Retinal pigment epithelial cell (primary cell): ENCODE data around the gene HOXC10.

ENCODE experiments used
- DNase-seq: peaks from one replicate; pipeline ENCODE4 v3.0.0-alpha.2; 2010; ENCODE audit warnings: low read depth
- H3K4me3 ChIP-seq: 2 replicates; pipeline ENCODE4 v1.5.1; 2011; ENCODE audit warnings: mild to moderate bottlenecking, low read length, control low read depth, moderate library complexity
- CTCF ChIP-seq: conservative IDR thresholded peaks from 2 replicates; pipeline ENCODE4 v1.5.1; 2011; ENCODE audit warnings: low read depth, low read length, control low read depth, inconsistent platforms

Gene HOXC10

DNA sequence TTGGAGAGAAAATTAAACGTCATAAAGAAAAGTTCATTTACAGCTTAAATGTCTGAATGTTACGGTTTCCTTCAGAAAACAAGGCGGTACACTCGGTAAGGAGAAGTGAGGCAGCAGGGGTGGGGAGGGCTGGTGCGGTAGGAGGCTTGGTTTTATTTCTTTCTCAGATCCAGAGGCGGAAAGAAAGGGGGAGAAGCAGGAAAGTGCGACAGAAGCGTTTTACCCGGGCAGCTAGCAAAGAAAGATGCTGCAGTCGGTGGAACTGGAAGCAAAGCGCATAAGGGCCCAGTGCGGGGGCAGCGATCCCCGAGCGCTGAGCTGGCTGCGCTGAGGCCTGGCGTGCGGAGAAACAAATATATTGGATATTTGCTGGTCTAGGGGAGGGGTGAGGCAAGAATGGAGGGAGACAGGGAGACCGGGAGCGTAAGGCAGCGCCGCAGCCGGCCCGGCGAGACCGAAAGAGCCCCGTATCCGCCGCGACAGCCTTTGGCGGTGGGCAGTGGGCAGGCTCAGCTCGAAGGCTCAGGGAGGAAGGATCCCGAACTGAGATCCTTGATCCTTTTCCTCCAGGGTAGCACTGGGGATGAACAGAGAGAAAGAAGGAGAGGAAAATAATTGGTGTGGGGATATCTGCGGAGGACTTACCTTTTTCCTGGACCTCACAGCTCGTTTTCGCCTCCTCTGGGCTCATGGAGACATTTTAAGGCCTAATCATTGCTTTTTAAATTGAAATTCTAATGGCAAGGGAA lies 18.4 kb upstream of the HOXC10 start:
- DNase-seq: no peak
- H3K4me3 ChIP-seq: no peak overlapping the region
- no peak for TF ChIP-seq CTCF

GRCh38 chr12:53967421-53967925 lies 17.5 kb upstream of the HOXC10 start:
- no peak for DNase-seq
- TF ChIP-seq CTCF: no peak
- H3K4me3 ChIP-seq: no peak overlapping the region

DNA sequence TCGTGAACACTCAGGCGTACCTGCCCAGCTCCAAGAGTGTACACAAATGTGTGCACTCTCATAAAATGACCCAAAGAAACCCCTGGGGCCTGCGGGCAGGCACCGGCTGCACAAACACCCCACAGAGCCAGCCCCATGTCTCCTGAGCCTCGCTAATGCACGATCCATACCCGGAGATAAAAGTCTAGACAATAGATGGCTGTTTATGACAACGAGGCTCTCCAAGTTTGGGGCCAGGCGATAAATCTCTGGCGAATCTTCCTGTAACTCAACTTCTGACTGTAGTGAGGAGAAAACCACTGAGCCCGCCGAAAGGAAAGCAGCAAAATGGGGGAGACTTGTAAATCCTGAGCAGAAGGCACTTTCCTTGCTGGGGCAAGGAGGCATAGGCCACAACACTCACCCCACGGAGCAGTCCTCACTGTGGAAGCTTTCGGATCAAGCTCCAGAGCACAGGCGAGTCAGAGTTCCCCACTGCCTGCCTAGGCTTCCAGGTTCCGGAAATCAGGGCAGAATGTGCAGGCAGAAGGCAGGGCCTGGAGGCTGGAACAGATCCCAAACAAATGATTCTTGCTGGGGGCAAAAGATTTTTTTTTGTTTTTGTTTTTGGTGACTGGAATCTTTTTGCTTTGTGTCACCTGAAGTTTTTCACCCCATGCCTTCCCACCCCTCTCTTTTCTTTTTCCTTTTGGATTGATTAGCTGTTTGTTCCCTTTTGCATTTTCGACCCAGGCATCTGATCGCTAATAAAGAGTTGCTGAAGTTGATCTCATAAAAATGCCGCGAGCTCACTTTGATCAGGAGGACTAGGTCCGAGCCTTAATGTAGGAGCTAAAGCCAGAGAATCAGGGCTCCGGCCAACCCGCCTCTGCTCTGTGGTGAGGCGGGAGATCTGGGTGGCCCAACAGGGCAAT lies 16.5 kb upstream of the HOXC10 start:
- H3K4me3 ChIP-seq: no peak overlapping the region
- no peak for TF ChIP-seq CTCF
- no peak for DNase-seq

DNA sequence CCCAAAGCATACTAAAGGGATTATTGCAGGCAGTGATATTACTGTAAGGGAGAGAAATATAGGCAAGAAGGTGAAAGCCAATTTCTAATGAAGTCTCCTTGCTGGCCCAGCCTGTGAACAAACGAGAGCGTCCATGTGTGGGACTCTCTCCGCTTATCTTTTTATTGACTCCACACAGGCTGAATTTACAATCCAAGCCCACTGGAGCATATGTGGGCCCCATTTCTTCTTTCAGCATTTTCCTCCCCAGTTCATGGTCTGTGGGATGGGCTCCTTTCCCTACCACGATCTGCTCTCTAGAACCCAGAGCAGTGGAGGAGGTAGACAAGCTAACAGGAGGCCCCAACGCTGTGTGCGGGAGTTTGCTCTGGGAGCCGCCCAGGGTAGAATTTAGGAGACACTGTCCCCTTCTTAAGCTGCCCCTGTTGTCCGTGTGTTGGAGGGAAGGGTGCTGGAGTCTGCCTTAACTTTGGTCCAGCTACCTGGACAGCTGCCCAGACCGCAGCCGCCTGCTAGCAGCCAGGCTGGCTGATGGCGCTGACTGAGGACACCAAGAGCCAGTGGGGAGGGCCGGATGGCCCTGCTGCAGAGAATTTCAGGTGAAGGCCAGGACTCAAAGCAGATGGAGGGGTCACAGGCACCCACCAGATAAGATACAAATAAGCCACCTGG lies 15.2 kb upstream of the HOXC10 start:
- H3K4me3 ChIP-seq: no peak overlapping the region
- no peak for TF ChIP-seq CTCF
- DNase-seq: no peak

DNA sequence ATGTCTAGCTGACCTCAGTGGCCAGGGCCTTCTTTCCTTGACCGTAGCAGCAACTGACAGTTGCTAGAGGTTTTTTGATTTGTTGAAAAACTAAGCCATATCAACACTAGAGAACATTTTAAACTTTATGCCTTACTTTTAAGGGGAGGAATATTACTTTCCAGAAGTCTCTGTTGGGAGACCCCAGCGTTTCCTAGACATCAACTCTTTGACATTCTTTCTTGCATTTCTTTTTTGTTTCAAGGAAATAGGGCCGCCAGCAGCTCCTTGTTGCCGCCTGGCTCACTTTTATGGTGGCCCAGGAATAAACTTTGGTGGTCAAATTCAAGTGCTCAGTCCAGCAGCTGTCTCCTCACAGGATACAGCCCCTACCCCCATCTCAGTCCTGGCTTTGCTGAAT lies 14.5 kb upstream of the HOXC10 start:
- TF ChIP-seq CTCF: no peak
- DNase-seq: no peak

DNA sequence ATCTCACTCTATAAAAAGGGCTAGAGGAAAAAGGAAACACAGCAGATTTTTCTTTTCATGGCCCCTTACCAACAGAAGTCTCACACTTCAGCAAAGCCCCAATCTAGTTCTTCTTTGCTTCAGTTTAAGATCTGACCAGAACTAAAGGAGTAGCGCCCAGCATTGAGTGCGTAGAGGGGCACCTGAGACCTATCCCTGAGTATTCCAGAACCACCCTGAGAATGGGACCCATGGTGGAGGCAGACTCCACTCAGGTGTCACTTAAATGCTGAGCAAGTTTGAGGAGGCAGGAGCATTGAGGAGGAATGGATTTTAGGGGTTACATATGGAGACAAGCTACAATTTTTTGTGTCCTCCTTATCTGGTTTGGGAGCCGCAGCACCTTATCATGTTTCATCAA lies 13.8 kb upstream of the HOXC10 start:
- no peak overlapping the region for H3K4me3 ChIP-seq
- no peak for DNase-seq
- TF ChIP-seq CTCF: no peak

More for the DNA sequence above, 14.5 kb upstream of the HOXC10 start:
- H3K4me3 ChIP-seq: no peak overlapping the region
